ENCODE data around the gene NEO1. TPM values are rescaled to one million over a fixed set of nuclear protein-coding genes. Genes with fewer than 3 reads are reported as not detected.

The NEO1 gene
- total and polyA plus RNA-seq, 2 of the 13 experiments (the other 11 are each of a cell fraction or from before 2014, with no cell fraction given) = 8.4 to 11.0 TPM

DNA sequence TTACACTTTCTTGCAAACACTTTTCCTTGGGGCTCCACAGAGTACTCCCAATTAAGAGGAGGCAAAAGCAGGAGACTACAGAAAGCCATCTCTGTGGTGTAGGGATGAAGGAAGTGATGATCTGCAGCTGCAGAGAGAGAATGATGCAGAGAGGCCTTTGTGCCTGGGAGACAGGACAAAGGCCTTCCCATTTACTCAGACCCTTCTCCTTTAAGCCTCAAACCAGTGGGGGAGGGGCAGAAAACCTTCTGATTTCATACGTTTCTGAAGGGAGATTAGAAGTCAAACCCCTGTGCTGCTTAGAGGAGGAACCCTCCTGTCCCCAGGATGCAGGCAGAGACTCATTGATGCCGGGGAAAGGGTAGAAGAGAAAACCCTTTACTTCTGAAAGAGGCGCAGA is 130.8 kb downstream of the NEO1 start (continued):
- TF ChIP-seq, protein P1, sequence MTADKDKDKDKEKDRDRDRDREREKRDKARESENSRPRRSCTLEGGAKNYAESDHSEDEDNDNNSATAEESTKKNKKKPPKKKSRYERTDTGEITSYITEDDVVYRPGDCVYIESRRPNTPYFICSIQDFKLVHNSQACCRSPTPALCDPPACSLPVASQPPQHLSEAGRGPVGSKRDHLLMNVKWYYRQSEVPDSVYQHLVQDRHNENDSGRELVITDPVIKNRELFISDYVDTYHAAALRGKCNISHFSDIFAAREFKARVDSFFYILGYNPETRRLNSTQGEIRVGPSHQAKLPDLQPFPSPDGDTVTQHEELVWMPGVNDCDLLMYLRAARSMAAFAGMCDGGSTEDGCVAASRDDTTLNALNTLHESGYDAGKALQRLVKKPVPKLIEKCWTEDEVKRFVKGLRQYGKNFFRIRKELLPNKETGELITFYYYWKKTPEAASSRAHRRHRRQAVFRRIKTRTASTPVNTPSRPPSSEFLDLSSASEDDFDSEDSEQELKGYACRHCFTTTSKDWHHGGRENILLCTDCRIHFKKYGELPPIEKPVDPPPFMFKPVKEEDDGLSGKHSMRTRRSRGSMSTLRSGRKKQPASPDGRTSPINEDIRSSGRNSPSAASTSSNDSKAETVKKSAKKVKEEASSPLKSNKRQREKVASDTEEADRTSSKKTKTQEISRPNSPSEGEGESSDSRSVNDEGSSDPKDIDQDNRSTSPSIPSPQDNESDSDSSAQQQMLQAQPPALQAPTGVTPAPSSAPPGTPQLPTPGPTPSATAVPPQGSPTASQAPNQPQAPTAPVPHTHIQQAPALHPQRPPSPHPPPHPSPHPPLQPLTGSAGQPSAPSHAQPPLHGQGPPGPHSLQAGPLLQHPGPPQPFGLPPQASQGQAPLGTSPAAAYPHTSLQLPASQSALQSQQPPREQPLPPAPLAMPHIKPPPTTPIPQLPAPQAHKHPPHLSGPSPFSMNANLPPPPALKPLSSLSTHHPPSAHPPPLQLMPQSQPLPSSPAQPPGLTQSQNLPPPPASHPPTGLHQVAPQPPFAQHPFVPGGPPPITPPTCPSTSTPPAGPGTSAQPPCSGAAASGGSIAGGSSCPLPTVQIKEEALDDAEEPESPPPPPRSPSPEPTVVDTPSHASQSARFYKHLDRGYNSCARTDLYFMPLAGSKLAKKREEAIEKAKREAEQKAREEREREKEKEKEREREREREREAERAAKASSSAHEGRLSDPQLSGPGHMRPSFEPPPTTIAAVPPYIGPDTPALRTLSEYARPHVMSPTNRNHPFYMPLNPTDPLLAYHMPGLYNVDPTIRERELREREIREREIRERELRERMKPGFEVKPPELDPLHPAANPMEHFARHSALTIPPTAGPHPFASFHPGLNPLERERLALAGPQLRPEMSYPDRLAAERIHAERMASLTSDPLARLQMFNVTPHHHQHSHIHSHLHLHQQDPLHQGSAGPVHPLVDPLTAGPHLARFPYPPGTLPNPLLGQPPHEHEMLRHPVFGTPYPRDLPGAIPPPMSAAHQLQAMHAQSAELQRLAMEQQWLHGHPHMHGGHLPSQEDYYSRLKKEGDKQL (CRISPR knock-in tag; IDR thresholded peaks at IDR 0.05; ENCODE audit: low read depth) = no peak
- no peak for TF ChIP-seq HOXA5 (CRISPR knock-in tag; IDR thresholded peaks at IDR 0.05)
- TF ChIP-seq PITX1 (CRISPR knock-in tag; IDR thresholded peaks at IDR 0.05) = no peak

DNA sequence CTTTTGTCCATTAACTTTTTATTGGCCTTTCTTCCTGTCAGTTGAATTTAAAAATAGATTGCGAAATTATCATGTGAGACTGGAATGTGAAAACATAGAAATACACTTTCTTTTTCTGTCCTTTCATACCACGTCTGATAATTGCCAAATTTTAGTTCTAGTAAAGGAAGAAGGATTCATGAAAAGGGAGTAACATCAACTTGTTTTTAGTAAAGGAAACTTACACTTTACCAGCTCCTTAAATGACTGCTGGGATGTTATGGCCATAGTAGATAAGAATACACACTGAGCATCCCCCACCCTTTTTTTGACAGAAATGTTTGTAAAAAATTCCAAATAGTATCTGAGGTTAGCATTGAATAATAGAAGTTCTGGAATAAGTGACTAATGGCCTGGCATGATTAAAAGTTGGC is 137.9 kb downstream of the NEO1 start:
- no peak overlapping the region for H3K4me3 ChIP-seq (replicated peaks in 1 of 3; ENCODE audit: insufficient read depth in 1 of 3, low read depth in 2 of 3, low read length in 3 of 3)
- TF ChIP-seq SCMH1 (CRISPR knock-in tag; IDR thresholded peaks at IDR 0.05; ENCODE audit: borderline replicate concordance) = no peak
- no peak for TF ChIP-seq ZNF354B (CRISPR knock-in tag; IDR thresholded peaks at IDR 0.05)
- TF ChIP-seq CEBPB (IDR thresholded peaks at IDR 0.05; ENCODE audit: borderline replicate concordance, low read depth, low read length) = peak; percentile 66; the same call in 1 of the 2 replicates

More for the DNA sequence above, 137.9 kb downstream of the NEO1 start:
- Histone ChIP-seq H3K9ac (ENCODE audit: insufficient read depth, low read depth, low read length) (no peak overlapping the region), H3K36me3 (replicated peaks in 1 of 2; ENCODE audit: control insufficient read depth in 1 of 2, insufficient read depth in 2 of 2, low read length in 2 of 2) (no peaks in the 10 kb centered on the region), H3K4me2 (ENCODE audit: low read depth, low read length) (no peak overlapping the region), H3K9me3 (ENCODE audit: low read length) (no peaks in the 10 kb centered on the region), H3K27me3 (ENCODE audit: control insufficient read depth in 1 of 2, insufficient read depth in 2 of 2, low read length in 2 of 2) (no peaks in the 10 kb centered on the region; a peak in 1 of 5 replicates), H4K20me1 (ENCODE audit: insufficient read depth, low read length) (no peaks in the 10 kb centered on the region), H3K4me1 (ENCODE audit: insufficient read depth, low read length) (no peaks in the 10 kb centered on the region), H2AFZ (ENCODE audit: low read length) (no peak overlapping the region), H3K79me2 (ENCODE audit: insufficient read depth, low read length) (no peaks in the 10 kb centered on the region), H3K27ac (ENCODE audit: extremely low read length, insufficient read depth, low read length) (no peak overlapping the region)
- in situ Hi-C loops (cut with HindIII; ENCODE audit: extremely low pct_ligation_motif_present, low pct_unique_long_range_greater_than_20kb) = no loop called here
- CTCF ChIA-PET (ENCODE audit: low intra/inter-chr PET ratio, low total read pairs) = no interaction called here
- WGBS (ENCODE audit: low lambda C conversion rate) = 91% methylated on average over 2 of the region's 2 CpGs
- FAIRE-seq (no peak), DNase-seq (ENCODE audit: low spot score) (no peak), ATAC-seq (no peak)
- intact Hi-C loops (cut with micrococcal nuclease; ENCODE audit: unreplicated experiment) = no loop called here
- BruUV-seq (replicated peaks) = no TSS peak
- POLR2A ChIA-PET = no interaction called here
